Neuron (in vitro differentiated cells): ENCODE data around the gene CDK7.
A peak's percentile ranks its signal among the peaks of the same experiment; 100 is the strongest.
"Not testable (repeated sequence)": the region's sequence is repeated elsewhere in the genome, so short reads cannot be mapped to it uniquely, and the experiment has no call there.

ENCODE experiments used
- H2AFZ ChIP-seq: one replicate; pipeline ENCODE4 v1.6.1; 2013; ENCODE audit warnings: low read depth, mild to moderate bottlenecking, inconsistent platforms, low read length, moderate library complexity
- H3K27me3 ChIP-seq: one replicate; pipeline ENCODE4 v1.6.1; 2013; ENCODE audit warnings: low read length; ENCODE audit not compliant: insufficient read depth
- H3K36me3 ChIP-seq: one replicate; pipeline ENCODE4 v1.6.1; 2013; ENCODE audit warnings: low read length; ENCODE audit not compliant: insufficient read depth
- H3K4me1 ChIP-seq: one replicate; pipeline ENCODE4 v1.6.1; 2013; ENCODE audit warnings: low read length; ENCODE audit not compliant: insufficient read depth
- H3K4me3 ChIP-seq: 2 replicates; pipeline ENCODE4 v1.5.1; 2013; ENCODE audit warnings: mild to moderate bottlenecking, low read length, moderate library complexity
- H3K9me3 ChIP-seq: one replicate; pipeline ENCODE4 v1.6.1; 2013; ENCODE audit warnings: low read length

Gene CDK7

DNA sequence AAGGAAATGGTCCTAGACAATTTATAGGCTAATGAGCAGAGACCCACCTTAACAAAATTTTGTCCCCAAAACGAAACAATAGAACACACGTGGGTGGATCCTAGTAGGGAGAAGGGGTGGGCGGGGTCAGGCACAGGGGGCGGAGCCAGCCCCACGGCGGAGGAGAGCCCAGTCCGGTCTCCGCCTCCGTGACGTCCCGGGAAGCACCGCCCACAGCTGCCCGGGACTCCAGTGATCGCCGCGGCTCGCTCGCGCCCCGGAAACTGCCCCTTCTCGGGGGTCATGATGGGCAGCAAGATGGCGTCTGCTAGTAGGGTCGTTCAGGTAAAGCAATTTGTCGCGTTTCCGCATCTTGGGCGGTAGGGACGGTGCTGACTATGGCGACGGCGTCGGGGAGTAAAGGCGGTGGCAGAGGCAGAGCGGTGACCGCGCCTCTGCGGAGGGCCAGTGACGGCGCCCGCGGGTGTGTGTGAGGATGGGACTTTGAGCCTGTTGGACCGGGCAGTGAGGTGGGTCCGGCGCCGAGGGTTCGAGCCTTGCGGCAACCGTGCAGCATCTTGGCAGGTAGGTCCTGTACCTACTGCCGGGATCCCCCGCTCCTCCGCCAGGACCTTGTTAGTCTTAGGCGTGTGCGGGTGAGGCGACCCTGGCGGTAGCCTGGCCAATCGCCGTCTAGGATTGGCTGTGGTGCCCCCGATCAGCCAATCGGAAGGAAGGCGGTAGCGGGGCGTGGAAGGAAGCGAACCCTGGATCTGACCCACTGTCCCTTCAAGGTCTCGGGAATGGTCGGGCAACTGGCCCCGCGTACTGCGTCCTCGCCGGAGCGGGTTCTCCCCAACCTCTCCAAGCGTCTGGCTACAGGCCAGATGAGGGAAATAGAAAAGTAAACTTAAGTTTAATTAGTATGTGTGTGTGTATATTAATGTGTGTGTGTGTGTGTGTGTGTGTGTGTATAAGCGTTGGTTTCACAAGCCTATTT lies 16.8 kb upstream of the CDK7 start:
- H3K4me1 ChIP-seq = peaks cover 11% of the 10 kb centered on the region
- peaks cover 5% of the 10 kb centered on the region for H3K36me3 ChIP-seq
- H3K9me3 ChIP-seq = no peaks in the 10 kb centered on the region
- H2AFZ ChIP-seq = peak overlapping the region; percentile 68
- H3K27me3 ChIP-seq = no peaks in the 10 kb centered on the region
- peak overlapping the region; percentile 62 for H3K4me3 ChIP-seq

DNA sequence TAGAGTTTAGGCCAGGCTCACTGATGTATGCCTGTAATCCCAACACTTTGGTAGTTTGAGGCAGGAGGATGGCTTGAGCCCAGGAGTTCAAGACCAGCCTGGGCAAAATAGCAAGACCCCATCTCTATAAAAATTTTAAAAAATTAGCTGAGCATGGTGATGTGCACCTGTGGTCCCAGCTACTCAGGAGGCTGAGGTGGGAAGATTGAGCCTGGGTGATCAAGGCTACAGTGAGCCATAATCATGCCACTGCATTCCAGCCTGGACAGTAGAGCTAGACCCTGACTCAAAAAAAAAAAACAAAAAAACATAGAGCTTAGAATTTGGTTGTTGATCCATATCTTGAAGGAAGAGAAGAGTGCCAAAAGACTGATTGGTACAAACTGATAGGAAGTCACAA lies 14.7 kb upstream of the CDK7 start:
- Histone ChIP-seq H3K4me1 (peaks cover 11% of the 10 kb centered on the region), H3K27me3 (no peaks in the 10 kb centered on the region), H2AFZ (no peak overlapping the region), H3K4me3 (no peak overlapping the region), H3K36me3 (no peaks in the 10 kb centered on the region), H3K9me3 (no peaks in the 10 kb centered on the region)

DNA sequence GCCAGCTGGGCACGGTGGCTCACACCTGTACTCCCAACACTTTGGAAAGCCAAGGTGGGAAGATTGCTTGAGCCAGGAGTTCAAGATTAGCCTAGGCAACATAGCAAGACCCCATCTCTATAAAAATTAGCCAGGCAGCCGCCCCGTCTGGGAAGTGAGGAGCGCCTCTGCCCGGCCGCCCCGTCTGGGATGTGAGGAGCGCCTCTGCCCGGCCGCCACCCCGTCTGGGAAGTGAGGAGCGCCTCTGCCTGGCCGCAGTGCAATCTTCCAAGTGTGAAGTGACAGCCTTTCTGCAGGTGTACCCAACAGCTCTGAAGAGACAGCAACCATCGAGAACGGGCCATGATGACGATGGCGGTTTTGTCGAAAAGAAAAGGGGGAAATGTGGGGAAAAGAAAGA lies 14.3 kb upstream of the CDK7 start:
- not testable (repeated sequence) for H3K4me3 ChIP-seq, H3K36me3 ChIP-seq, H3K27me3 ChIP-seq, H3K9me3 ChIP-seq, H2AFZ ChIP-seq
- peaks cover 11% of the 10 kb centered on the region for H3K4me1 ChIP-seq

DNA sequence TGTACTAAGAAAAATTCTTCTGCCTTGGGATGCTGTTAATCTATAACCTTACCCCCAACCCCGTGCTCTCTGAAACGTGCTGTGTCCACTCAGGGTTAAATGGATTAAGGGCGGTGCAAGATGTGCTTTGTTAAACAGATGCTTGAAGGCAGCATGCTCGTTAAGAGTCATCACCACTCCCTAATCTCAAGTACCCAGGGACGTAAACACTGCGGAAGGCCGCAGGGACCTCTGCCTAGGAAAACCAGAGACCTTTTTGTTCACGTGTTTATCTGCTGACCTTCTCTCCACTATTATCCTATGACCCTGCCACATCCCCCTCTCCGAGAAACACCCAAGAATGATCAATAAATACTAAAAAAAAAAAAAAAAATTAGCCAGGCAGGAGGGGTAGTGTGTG lies 13.9 kb upstream of the CDK7 start:
- not testable (repeated sequence) for H3K27me3 ChIP-seq, H2AFZ ChIP-seq, H3K4me3 ChIP-seq, H3K36me3 ChIP-seq, H3K9me3 ChIP-seq
- peaks cover 11% of the 10 kb centered on the region for H3K4me1 ChIP-seq

DNA sequence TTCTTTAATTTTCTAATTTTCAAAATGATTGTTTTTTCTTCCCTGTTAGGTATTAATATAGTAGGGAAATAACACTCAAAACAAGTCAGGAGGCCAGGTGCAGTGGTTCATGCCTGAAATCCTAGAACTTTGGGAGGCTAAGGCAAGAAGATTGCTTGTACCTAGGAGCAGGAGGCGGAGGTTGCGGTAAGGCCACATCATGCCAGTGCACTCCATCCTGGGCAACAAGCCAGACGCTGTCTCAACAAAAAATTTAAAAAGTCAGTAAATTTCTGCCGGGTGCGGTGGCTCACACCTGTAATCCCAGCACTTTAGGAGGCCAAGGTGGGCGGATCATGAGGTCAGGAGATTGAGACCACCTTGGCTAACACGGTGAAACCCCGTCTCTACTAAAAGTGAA lies 10.2 kb upstream of the CDK7 start:
- no peak overlapping the region for H2AFZ ChIP-seq
- no peaks in the 10 kb centered on the region for H3K27me3 ChIP-seq
- peaks cover 13% of the 10 kb centered on the region for H3K36me3 ChIP-seq
- H3K9me3 ChIP-seq = no peaks in the 10 kb centered on the region
- no peak overlapping the region for H3K4me3 ChIP-seq
- no peaks in the 10 kb centered on the region for H3K4me1 ChIP-seq

DNA sequence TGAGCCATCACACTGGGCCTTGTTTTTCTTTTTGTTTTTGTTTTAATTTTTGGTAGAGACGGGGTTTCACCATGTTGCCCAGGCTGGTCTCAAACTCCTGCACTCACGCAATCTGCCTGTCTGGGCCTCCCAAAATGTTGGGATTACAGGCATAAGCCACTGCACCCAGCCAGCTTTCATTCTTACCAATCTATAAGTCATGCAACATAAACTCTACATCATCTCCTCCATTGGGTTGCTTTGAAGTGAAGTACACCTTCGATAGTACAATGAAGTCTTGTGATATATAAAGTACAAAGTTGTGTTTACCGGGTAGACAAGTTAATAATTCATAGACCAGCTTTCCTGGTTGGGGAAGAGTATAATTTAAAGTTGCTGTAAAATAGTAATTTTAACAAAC lies 8.8 kb upstream of the CDK7 start:
- Histone ChIP-seq H3K4me1 (no peaks in the 10 kb centered on the region), H3K27me3 (no peaks in the 10 kb centered on the region), H3K4me3 (no peak overlapping the region), H2AFZ (no peak overlapping the region), H3K9me3 (no peaks in the 10 kb centered on the region), H3K36me3 (peaks cover 20% of the 10 kb centered on the region)

DNA sequence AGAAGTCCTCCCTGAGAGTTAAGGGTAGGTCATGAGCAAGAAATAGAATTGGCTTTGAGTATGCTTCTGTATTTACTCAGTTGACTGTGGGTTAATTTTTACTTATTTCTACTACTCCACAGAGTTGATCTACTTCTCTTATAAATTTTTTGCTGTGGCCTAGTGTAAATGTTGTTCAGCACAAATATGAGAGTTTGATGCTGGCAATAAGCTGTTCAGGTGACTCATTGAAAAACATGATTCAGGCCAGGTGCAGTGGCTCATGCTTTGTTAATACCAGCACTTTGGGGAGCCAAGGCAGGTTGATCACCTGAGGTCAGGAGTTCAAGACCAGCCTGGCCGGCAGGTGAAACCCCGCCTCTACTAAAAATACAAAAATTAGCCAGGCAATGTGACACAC lies 4.5 kb upstream of the CDK7 start:
- Histone ChIP-seq H3K36me3 (peaks cover 20% of the 10 kb centered on the region), H3K9me3 (no peaks in the 10 kb centered on the region), H3K4me1 (peaks cover 4% of the 10 kb centered on the region), H3K4me3 (no peak overlapping the region), H3K27me3 (no peaks in the 10 kb centered on the region), H2AFZ (no peak overlapping the region)

DNA sequence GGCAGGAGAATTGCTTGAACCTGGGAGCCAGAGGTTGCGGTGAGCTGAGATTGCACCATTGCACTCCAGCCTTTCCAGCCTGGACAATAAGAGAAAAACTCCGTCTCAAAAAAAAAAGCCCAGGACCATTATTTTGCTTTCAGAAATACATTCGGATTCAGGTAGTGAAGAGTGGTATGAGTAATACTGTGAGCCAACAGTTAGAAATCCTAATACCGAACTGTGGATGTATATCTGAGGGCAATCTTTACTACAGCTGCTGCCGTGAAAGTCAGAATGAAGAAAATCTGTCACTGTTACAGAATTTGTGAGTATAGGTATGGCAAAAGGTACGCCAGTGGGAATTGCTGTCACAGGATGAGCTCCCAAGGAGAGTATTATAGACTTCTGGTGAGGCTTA lies 3.4 kb upstream of the CDK7 start:
- no peak overlapping the region for H3K4me3 ChIP-seq
- H3K4me1 ChIP-seq = peaks cover 11% of the 10 kb centered on the region
- peaks cover 20% of the 10 kb centered on the region for H3K36me3 ChIP-seq
- H3K27me3 ChIP-seq = no peaks in the 10 kb centered on the region
- no peak overlapping the region for H2AFZ ChIP-seq
- H3K9me3 ChIP-seq = no peaks in the 10 kb centered on the region

DNA sequence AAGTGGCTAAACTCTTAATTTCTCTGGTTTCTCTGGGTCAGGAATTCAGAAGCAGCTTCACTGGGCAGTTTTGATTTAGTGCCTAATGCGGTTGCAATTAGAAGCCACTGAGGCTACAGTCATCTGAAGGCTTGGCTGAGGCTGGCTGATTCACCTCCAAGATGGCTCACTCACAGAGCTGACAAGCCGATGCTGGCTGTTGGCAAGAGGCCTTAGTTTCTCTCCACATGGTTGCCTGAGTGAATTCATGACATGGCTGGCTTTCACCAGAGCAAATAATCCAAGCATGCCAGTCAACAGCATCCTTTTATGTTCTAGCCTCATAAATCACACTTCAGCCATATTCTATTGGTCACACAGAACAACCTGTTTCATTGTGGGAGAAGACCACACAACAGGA lies 2.8 kb upstream of the CDK7 start:
- H3K27me3 ChIP-seq = no peaks in the 10 kb centered on the region
- H2AFZ ChIP-seq = no peak overlapping the region
- H3K9me3 ChIP-seq = no peaks in the 10 kb centered on the region
- peaks cover 11% of the 10 kb centered on the region for H3K4me1 ChIP-seq
- no peak overlapping the region for H3K4me3 ChIP-seq
- H3K36me3 ChIP-seq = peaks cover 21% of the 10 kb centered on the region

DNA sequence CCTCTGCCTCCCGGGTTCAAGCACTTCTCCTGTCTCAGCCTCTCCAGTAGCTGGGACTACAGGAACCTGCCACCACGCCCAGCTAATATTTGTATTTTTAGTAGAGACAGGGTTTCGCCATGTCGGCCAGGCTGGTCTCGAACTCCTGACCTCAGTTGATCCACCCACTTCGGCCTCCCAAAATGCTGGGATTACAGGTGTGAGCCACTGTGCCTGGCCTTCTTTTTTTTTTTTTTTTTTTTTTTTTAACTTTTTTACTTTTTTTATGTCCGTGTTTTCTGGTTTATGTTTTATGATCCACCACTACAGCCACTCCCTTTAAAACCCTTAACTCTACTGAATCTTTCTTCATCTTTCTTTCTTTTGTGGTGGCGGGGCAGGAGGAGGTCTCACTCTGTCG lies 2.0 kb downstream of the CDK7 start:
- H3K4me3 ChIP-seq = not testable (repeated sequence)

DNA sequence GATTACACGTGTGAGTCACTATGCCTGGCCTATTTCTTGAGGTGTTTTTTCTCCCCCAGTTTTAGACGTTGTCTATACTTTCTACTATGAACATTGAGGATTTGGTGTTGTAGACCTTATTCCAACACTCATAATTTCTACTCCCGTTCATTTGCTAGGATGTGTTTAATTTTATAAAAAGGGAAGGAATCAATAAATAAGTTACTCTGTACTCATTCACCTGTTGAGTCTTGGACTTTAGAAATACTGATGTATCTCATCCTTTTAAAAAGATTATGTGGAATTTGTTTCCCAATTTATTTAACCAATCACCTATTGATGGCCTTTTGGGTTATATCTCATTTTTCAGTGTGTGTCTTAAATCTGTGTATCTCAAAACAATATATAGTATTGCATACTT lies 3.2 kb downstream of the CDK7 start:
- Histone ChIP-seq H3K36me3 (peaks cover 32% of the 10 kb centered on the region), H3K4me1 (peaks cover 11% of the 10 kb centered on the region), H3K9me3 (peaks cover 2% of the 10 kb centered on the region), H3K4me3 (no peak overlapping the region), H3K27me3 (no peaks in the 10 kb centered on the region), H2AFZ (no peak overlapping the region)

More for the DNA sequence above, 2.0 kb downstream of the CDK7 start:
- H2AFZ ChIP-seq, H3K27me3 ChIP-seq, H3K9me3 ChIP-seq: not testable (repeated sequence)
- H3K4me1 ChIP-seq = peaks cover 11% of the 10 kb centered on the region
- peaks cover 30% of the 10 kb centered on the region for H3K36me3 ChIP-seq

DNA sequence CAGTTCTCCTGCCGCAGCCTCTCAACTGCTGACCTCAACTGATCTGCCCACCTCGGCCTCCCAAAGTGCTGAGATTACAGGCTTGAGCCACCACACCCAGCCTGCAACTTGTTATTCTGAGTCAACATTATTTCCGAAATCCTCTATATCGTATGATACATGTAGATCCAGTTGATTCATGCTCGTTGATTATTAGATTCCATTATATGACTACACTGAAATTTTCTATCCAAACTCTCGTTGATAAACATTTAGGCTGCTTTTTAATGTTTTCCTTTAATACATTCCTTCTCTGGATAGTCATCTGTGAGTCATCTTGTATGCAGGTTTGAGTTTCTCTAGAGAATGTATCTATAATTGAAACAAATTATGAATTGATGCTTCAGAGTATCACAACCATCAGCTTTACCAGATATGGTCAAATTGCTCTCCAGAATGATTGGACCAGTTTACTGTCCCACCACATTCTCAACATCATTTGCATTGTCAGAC lies 4.1 kb downstream of the CDK7 start:
- H3K4me1 ChIP-seq = peaks cover 11% of the 10 kb centered on the region
- H2AFZ ChIP-seq = no peak overlapping the region
- peaks cover 6% of the 10 kb centered on the region for H3K9me3 ChIP-seq
- H3K4me3 ChIP-seq = no peak overlapping the region
- peaks cover 32% of the 10 kb centered on the region for H3K36me3 ChIP-seq
- H3K27me3 ChIP-seq = no peaks in the 10 kb centered on the region

DNA sequence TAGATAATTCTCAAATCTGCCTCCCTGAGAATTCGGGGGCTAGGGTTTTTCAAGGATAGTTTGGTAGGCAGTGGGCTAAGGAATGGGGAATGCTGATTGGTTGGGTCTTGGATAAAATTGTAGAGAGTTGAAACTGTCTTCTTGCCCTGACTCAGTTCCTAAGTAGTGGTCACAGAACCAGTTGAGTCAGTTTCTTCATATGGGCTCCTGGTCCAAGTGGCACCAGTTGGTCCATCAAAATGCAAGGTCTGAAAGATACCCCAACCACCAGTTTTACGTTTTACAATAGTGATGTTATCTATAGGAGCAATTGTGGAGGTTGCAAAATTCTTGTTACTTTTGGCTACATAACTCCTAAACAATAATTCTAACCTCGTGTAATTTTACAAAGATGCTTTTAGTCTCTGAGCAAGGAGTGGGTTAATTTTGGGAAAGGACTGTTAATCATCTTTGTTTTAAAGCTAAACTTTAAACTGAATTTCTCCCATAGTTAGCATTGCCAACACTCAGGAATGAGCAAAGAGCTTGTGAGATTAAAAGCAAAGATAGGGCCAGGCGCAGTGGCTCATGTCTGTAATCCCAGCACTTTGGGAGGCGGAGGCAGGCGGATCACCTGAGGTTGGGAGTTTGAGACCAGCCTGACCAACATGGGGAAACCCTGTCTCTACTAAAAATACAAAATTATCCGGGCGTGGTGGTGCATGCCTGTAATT lies 7.7 kb downstream of the CDK7 start:
- H3K4me3 ChIP-seq = no peak overlapping the region
- peaks cover 6% of the 10 kb centered on the region for H3K9me3 ChIP-seq
- H3K27me3 ChIP-seq = no peaks in the 10 kb centered on the region
- H3K36me3 ChIP-seq = peaks cover 26% of the 10 kb centered on the region
- H3K4me1 ChIP-seq = no peaks in the 10 kb centered on the region
- no peak overlapping the region for H2AFZ ChIP-seq
